Breast epithelium (tissue), 3 donors: ENCODE measurements around the gene CPT2.

Source experiments
- CTCF ChIP-seq, 3 donors: fragments of 450-650 bp; IDR thresholded peaks; one replicate each; pipeline ENCODE4 v1.5.1; 2016 to 2017; ENCODE audit warnings: antibody characterized with exemption in 3 of 3, mild to moderate bottlenecking in 3 of 3, moderate library complexity in 3 of 3
- POLR2A ChIP-seq: fragments of 450-650 bp; IDR thresholded peaks from one replicate; pipeline ENCODE4 v1.6.1; 2016; ENCODE audit warnings: antibody characterized with exemption, mild to moderate bottlenecking, moderate library complexity

GRCh38 chr1:53242381-53242780 is 45.8 kb downstream of the CPT2 start:
- TF ChIP-seq CTCF (IDR thresholded peaks at IDR 0.05) (no peak), POLR2A (no peak)
